Measurements from ENCODE around the gene ADAMTS7.
"Not testable (repeated sequence)": the region's sequence is repeated elsewhere in the genome, so short reads cannot be mapped to it uniquely, and the experiment has no call there.

DNA sequence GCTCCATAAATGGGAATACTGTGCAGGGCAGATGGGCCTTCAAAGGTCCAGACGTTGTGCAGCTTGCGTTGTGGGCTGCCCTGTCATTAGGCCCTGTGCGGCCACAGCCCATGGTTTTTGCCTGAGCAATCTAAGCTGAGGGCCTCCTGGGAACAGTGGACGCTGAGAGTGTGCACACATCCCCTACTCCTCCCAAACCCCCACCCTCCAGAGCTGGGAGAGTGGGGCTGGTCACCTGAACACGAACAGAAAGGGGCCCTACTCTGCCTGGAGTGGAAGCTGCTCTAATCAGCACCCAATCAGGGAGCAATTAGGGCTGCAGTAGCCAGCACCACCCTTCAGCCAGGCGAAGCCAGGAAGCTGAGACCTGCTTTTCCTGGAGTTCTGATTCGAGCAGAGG, 12.2 kb downstream of the ADAMTS7 start:
- not testable (repeated sequence) for TF ChIP-seq POLR2AphosphoS5, POU2F2 (IDR thresholded peaks at IDR 0.05; ENCODE audit: low read depth, low read length)
